ENCODE data around the gene FILIP1. TPM values are rescaled to one million over a fixed set of nuclear protein-coding genes. Genes with fewer than 3 reads are reported as not detected.
A peak's percentile ranks its signal among the peaks of the same experiment; 100 is the strongest.

FILIP1 gene
- total and polyA plus RNA-seq, 4 experiments from 2014 or later, result not detected

DNA sequence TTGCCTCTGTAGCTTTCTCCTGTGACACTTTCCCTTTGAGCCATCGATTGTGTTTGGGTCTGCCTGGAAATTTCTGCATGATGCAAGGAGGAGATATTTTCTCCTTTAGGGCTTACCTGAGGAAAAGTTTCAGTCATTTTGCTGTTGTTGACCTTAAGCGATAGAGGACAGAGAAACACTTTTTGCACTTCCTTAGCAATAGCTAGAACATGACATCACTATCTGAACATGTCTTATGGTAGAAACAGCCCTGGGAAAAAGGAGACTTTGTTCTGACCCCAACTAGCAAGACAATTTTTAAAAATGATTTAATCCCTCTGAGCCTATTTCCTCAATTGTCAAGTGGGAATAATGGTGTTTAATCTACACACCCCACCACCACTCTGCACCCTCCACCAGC is 9.7 kb upstream of the FILIP1 start:
- ChIA-PET CTCF (ENCODE audit: partially characterized antibody) (no interaction called here), POLR2A (ENCODE audit: partially characterized antibody) (no interaction called here)
- no peaks in the 10 kb centered on the region for H3K27me3 ChIP-seq (ENCODE audit: insufficient read depth, low read length)
- no peak overlapping the region for H3K4me3 ChIP-seq (ENCODE audit: low read length in 2 of 2)
- Mint-ChIP-seq H3K27me3 (peaks cover 2 to 3% of the 10 kb centered on the region in 2 donors), H3K36me3 (no peaks in the 10 kb centered on the region), H3K9me3 (no peaks in the 10 kb centered on the region), H3K4me3 (no peak overlapping the region), H3K4me1 (no peaks in the 10 kb centered on the region), H3K27ac (no peak overlapping the region)
- H3K4me1 ChIP-seq (ENCODE audit: insufficient read depth, low read length), result no peaks in the 10 kb centered on the region
- H3K36me3 ChIP-seq (ENCODE audit: insufficient read depth, low read length), result no peaks in the 10 kb centered on the region
- no peak for DNase-seq
- no peak overlapping the region for H3K27ac ChIP-seq (ENCODE audit: low read depth, low read length)
- H3K9me3 ChIP-seq (ENCODE audit: control insufficient read depth in 1 of 2, low read length in 2 of 2), result no peaks in the 10 kb centered on the region
- intact Hi-C loops (cut with micrococcal nuclease), result no loop called here

DNA sequence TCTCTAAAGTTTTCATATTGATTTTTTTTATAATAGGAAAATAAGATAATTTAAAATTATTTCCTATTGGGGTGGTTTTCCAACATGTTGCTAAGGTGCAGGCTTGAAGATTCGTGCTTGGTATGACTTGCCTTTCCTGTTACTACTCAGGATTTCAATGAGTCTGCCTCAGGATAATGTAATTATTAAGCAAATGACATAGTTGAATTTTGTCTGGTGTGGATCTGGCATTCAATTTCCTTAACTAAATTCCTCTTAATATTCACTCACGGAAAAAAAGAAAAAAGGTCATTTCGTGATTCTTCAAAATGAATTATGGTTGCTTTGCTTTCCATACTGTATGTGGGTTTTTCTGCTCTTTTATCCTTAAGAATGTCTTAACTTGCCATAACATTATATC is 9.3 kb upstream of the FILIP1 start:
- H3K27ac ChIP-seq (ENCODE audit: low read depth, low read length), result no peak overlapping the region
- no peaks in the 10 kb centered on the region for H3K9me3 ChIP-seq (ENCODE audit: control insufficient read depth in 1 of 2, low read length in 2 of 2)
- H3K36me3 Mint-ChIP-seq, result no peaks in the 10 kb centered on the region
- no peak overlapping the region for H3K4me3 ChIP-seq (ENCODE audit: low read length in 2 of 2)
- intact Hi-C loops (cut with micrococcal nuclease), result no loop called here
- H3K4me3 Mint-ChIP-seq, result no peak overlapping the region
- POLR2A ChIA-PET (ENCODE audit: partially characterized antibody), result no interaction called here
- no peaks in the 10 kb centered on the region for H3K9me3 Mint-ChIP-seq
- DNase-seq, result no peak
- CTCF ChIA-PET (ENCODE audit: partially characterized antibody), result no interaction called here
- H3K27me3 Mint-ChIP-seq, result peaks cover 2 to 3% of the 10 kb centered on the region in 2 donors
- H3K36me3 ChIP-seq (ENCODE audit: insufficient read depth, low read length), result no peaks in the 10 kb centered on the region
- H3K27ac Mint-ChIP-seq, result no peak overlapping the region
- no peaks in the 10 kb centered on the region for H3K4me1 Mint-ChIP-seq
- no peaks in the 10 kb centered on the region for H3K4me1 ChIP-seq (ENCODE audit: insufficient read depth, low read length)
- H3K27me3 ChIP-seq (ENCODE audit: insufficient read depth, low read length), result no peaks in the 10 kb centered on the region

DNA sequence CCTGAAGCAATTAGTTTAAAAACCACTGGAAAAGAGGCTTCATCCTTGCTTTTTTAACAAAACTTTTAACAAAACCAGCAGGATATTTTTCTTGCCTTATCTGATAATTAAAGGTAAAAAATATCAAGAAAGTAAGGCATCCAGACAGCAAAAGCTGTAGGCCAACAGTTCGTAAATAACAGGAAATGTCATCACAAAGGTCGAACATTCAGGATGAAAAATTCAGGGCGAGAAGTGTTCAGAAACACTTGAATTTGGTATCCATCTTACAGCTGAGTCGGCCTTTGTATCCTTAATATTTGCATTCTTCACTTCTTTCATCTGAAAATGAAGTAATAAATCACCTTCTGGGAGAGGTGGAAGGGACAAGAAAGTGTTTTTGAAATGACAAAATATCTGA is 8.2 kb upstream of the FILIP1 start:
- Mint-ChIP-seq H3K4me3 (no peak overlapping the region), H3K27ac (no peak overlapping the region), H3K27me3 (peaks cover 2 to 3% of the 10 kb centered on the region in 2 donors), H3K9me3 (no peaks in the 10 kb centered on the region), H3K4me1 (no peaks in the 10 kb centered on the region), H3K36me3 (no peaks in the 10 kb centered on the region)
- Histone ChIP-seq H3K36me3 (ENCODE audit: insufficient read depth, low read length) (no peaks in the 10 kb centered on the region), H3K27me3 (ENCODE audit: insufficient read depth, low read length) (no peaks in the 10 kb centered on the region), H3K27ac (ENCODE audit: low read depth, low read length) (no peak overlapping the region), H3K4me1 (ENCODE audit: insufficient read depth, low read length) (no peaks in the 10 kb centered on the region), H3K9me3 (ENCODE audit: control insufficient read depth in 1 of 2, low read length in 2 of 2) (no peaks in the 10 kb centered on the region), H3K4me3 (ENCODE audit: low read length in 2 of 2) (no peak overlapping the region)
- DNase-seq, result no peak
- ChIA-PET CTCF (ENCODE audit: partially characterized antibody) (no interaction called here), POLR2A (ENCODE audit: partially characterized antibody) (no interaction called here)
- intact Hi-C loops (cut with micrococcal nuclease), result no loop called here

DNA sequence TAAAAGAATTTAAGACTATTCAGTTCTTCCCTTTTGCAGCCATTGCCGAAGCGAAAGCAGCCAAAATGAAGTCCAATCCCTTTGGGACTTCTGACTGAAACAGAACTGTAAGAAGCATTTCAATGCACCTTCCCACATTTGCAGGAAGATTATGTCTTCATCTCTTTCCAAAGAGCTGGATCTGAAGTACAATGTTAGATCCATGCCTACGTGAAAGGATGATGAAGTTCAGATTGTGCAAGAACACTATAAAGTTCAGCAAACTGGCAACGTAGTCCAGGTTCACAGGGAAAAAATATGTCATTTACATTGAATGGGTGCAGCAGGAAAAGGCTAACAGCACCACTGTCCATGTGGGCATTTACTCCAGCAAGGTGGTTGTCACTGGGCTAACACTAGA is 6.0 kb upstream of the FILIP1 start:
- intact Hi-C loops (cut with micrococcal nuclease), result no loop called here

DNA sequence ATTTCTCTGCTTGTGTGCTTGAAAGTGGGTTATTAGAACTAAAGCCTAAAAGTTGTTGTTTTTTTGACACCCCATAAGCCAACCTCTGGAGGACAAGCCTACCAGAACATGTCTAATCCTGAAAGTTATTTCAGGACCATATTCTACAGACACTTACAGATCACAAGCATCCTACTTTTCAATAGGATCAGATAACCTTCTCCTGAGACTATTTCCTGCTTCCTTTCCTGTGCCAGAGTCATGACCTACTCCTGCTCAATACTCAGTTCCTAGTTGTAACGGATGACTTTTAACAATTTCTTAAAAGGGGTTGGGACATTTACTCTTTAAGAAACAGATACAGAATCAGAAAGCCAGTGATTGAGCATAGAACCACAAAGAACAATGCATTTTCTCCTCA is 5.3 kb upstream of the FILIP1 start:
- Histone ChIP-seq H3K27me3 (ENCODE audit: insufficient read depth, low read length) (no peaks in the 10 kb centered on the region), H3K4me1 (ENCODE audit: insufficient read depth, low read length) (peaks cover 9% of the 10 kb centered on the region), H3K36me3 (ENCODE audit: insufficient read depth, low read length) (no peaks in the 10 kb centered on the region), H3K9me3 (ENCODE audit: control insufficient read depth in 1 of 2, low read length in 2 of 2) (no peaks in the 10 kb centered on the region), H3K27ac (ENCODE audit: low read depth, low read length) (no peak overlapping the region), H3K4me3 (ENCODE audit: low read length in 2 of 2) (no peak overlapping the region)
- peaks cover 5 to 13% of the 10 kb centered on the region in 2 donors for H3K27me3 Mint-ChIP-seq
- no peaks in the 10 kb centered on the region for H3K9me3 Mint-ChIP-seq
- H3K4me3 Mint-ChIP-seq, result no peak overlapping the region
- no peak for DNase-seq
- no peak overlapping the region for H3K27ac Mint-ChIP-seq
- ChIA-PET POLR2A (ENCODE audit: partially characterized antibody) (no interaction called here), CTCF (ENCODE audit: partially characterized antibody) (no interaction called here)
- peaks cover 4 to 11% (median 8%) of the 10 kb centered on the region in 4 donors for H3K4me1 Mint-ChIP-seq
- no peaks in the 10 kb centered on the region for H3K36me3 Mint-ChIP-seq
- intact Hi-C loops (cut with micrococcal nuclease), result no loop called here

More for the DNA sequence above, 6.0 kb upstream of the FILIP1 start:
- no peak overlapping the region for H3K4me3 Mint-ChIP-seq
- H3K4me1 Mint-ChIP-seq, result peaks cover 4 to 11% (median 8%) of the 10 kb centered on the region in 4 donors
- ChIA-PET POLR2A (ENCODE audit: partially characterized antibody) (no interaction called here), CTCF (ENCODE audit: partially characterized antibody) (no interaction called here)
- no peak overlapping the region for H3K4me3 ChIP-seq (ENCODE audit: low read length in 2 of 2)
- peaks cover 3 to 7% of the 10 kb centered on the region in 2 donors for H3K27me3 Mint-ChIP-seq
- H3K4me1 ChIP-seq (ENCODE audit: insufficient read depth, low read length), result peaks cover 9% of the 10 kb centered on the region
- no peaks in the 10 kb centered on the region for H3K27me3 ChIP-seq (ENCODE audit: insufficient read depth, low read length)
- no peaks in the 10 kb centered on the region for H3K36me3 ChIP-seq (ENCODE audit: insufficient read depth, low read length)
- H3K9me3 ChIP-seq (ENCODE audit: control insufficient read depth in 1 of 2, low read length in 2 of 2), result no peaks in the 10 kb centered on the region
- H3K36me3 Mint-ChIP-seq, result no peaks in the 10 kb centered on the region
- no peaks in the 10 kb centered on the region for H3K9me3 Mint-ChIP-seq
- H3K27ac Mint-ChIP-seq, result no peak overlapping the region
- no peak overlapping the region for H3K27ac ChIP-seq (ENCODE audit: low read depth, low read length)
- DNase-seq, result no peak

DNA sequence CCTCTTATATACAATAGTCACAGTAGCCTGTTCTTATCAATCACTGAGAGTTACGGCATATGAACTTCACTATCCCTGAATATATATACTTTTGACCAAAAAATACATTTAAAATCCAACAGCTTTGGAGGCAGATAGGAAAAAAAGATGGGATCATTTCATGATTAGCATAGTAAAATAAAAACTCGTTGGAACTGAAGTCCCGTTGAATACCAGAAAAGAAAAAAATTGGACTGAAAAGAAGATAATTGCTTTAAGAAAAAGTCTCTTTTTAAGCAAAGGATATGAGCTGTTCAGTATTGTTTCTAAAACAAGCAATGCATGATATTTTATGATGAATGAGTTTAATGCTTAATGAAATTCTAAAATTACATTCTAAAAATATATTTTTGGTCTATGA is 4.4 kb upstream of the FILIP1 start:
- H3K36me3 ChIP-seq (ENCODE audit: insufficient read depth, low read length), result no peaks in the 10 kb centered on the region
- POLR2A ChIA-PET (ENCODE audit: partially characterized antibody), result no interaction called here
- Mint-ChIP-seq H3K9me3 (no peaks in the 10 kb centered on the region), H3K4me1 (peaks cover 4 to 11% (median 8%) of the 10 kb centered on the region in 4 donors), H3K27me3 (peaks cover 6 to 13% of the 10 kb centered on the region in 2 donors), H3K27ac (no peak overlapping the region), H3K36me3 (no peaks in the 10 kb centered on the region), H3K4me3 (no peak overlapping the region)
- no peaks in the 10 kb centered on the region for H3K27me3 ChIP-seq (ENCODE audit: insufficient read depth, low read length)
- H3K9me3 ChIP-seq (ENCODE audit: control insufficient read depth in 1 of 2, low read length in 2 of 2), result no peaks in the 10 kb centered on the region
- CTCF ChIA-PET (ENCODE audit: partially characterized antibody), result no interaction called here
- H3K4me1 ChIP-seq (ENCODE audit: insufficient read depth, low read length), result peaks cover 9% of the 10 kb centered on the region
- no peak overlapping the region for H3K4me3 ChIP-seq (ENCODE audit: low read length in 2 of 2)
- no peak overlapping the region for H3K27ac ChIP-seq (ENCODE audit: low read depth, low read length)
- DNase-seq, result no peak
- intact Hi-C loops (cut with micrococcal nuclease), result no loop called here

DNA sequence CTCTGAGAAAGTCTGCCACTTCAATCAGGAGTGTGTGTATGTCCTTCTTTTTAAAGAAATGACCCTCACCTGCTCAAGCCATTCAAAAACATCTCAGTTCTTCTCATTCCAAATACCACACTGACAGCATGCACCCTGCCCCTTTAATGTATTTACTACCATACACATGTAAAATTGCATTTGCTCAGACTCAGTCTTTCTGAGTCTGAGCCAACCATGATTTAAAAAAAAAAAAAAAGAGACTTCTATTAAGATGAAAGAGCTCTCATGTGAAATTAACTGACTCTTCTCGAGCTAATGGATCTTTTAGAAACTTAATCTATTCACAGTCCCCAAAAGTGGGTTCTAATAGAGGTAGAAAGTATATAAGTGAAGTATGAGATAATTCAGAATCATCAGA is 1.4 kb upstream of the FILIP1 start:
- no peak for DNase-seq
- Mint-ChIP-seq H3K9me3 (no peaks in the 10 kb centered on the region), H3K27ac (no peak overlapping the region), H3K36me3 (no peaks in the 10 kb centered on the region), H3K27me3 (peaks cover 13 to 17% of the 10 kb centered on the region in 2 donors), H3K4me1 (peaks cover 4 to 11% (median 8%) of the 10 kb centered on the region in 4 donors), H3K4me3 (peak overlapping the region in 1 of 8 donors; percentile 27)
- H3K4me3 ChIP-seq (ENCODE audit: low read length in 2 of 2), result no peak overlapping the region
- no peaks in the 10 kb centered on the region for H3K27me3 ChIP-seq (ENCODE audit: insufficient read depth, low read length)
- H3K4me1 ChIP-seq (ENCODE audit: insufficient read depth, low read length), result peaks cover 9% of the 10 kb centered on the region
- CTCF ChIA-PET (ENCODE audit: partially characterized antibody), result interaction anchor here (1.2 kb wide), 1 partner anchor 283 kb away, joined by 3 read pairs; no protein-coding TSS in a partner anchor
- H3K27ac ChIP-seq (ENCODE audit: low read depth, low read length), result no peak overlapping the region
- intact Hi-C loops (cut with micrococcal nuclease), result no loop called here
- no peaks in the 10 kb centered on the region for H3K36me3 ChIP-seq (ENCODE audit: insufficient read depth, low read length)
- H3K9me3 ChIP-seq (ENCODE audit: control insufficient read depth in 1 of 2, low read length in 2 of 2), result no peaks in the 10 kb centered on the region
- POLR2A ChIA-PET (ENCODE audit: partially characterized antibody), result no interaction called here

DNA sequence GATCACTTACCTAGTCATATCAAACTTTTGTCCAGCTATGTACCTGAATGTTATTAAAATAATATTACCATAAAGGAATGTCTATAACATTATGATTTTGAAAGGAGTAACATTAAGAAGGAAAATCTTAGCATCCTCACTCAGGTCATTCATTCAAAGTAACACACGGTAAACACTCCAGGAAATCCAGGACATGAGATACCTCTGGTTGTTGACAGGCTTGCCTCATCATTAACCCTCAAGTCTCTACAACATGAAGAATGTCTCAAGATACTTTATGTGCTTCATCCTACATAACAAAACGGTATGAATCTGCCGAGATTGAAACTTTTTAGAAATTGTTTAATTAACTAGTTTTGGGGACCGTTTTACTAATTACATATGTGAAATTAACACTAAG is 690 bp upstream of the FILIP1 start:
- POLR2A ChIA-PET (ENCODE audit: partially characterized antibody), result no interaction called here
- peaks cover 9% of the 10 kb centered on the region for H3K4me1 ChIP-seq (ENCODE audit: insufficient read depth, low read length)
- CTCF ChIA-PET (ENCODE audit: partially characterized antibody), result interaction anchor here (1.2 kb wide), 1 partner anchor 282 kb away, joined by 3 read pairs; no protein-coding TSS in a partner anchor
- intact Hi-C loops (cut with micrococcal nuclease), result no loop called here
- no peaks in the 10 kb centered on the region for H3K36me3 ChIP-seq (ENCODE audit: insufficient read depth, low read length)
- no peak for DNase-seq
- Mint-ChIP-seq H3K36me3 (no peaks in the 10 kb centered on the region), H3K27me3 (peaks cover 13 to 17% of the 10 kb centered on the region in 2 donors), H3K4me1 (peaks cover 4 to 11% (median 8%) of the 10 kb centered on the region in 4 donors), H3K9me3 (no peaks in the 10 kb centered on the region), H3K27ac (no peak overlapping the region), H3K4me3 (no peak overlapping the region)
- H3K9me3 ChIP-seq (ENCODE audit: control insufficient read depth in 1 of 2, low read length in 2 of 2), result no peaks in the 10 kb centered on the region
- no peak overlapping the region for H3K27ac ChIP-seq (ENCODE audit: low read depth, low read length)
- H3K27me3 ChIP-seq (ENCODE audit: insufficient read depth, low read length), result no peaks in the 10 kb centered on the region
- no peak overlapping the region for H3K4me3 ChIP-seq (ENCODE audit: low read length in 2 of 2)
